Nephron (organoid): ENCODE measurements around the gene ARHGDIA.

Experiments
- H3K27ac Mint-ChIP-seq, 3 experiments: 2 replicates each; pipeline ENCODE4 v1.8.0; 2020; ENCODE audit warnings: mixed read lengths in 3 of 3, mild to moderate bottlenecking in 2 of 3, moderate library complexity in 1 of 3
- H3K27me3 Mint-ChIP-seq: 2 replicates; pipeline ENCODE4 v1.8.0; 2021; ENCODE audit warnings: low read depth, mild to moderate bottlenecking, moderate library complexity, mixed read lengths
- H3K36me3 Mint-ChIP-seq: 2 replicates; pipeline ENCODE4 v1.8.0; 2020; ENCODE audit warnings: low read depth, mixed read lengths
- H3K4me1 Mint-ChIP-seq: 2 replicates; pipeline ENCODE4 v1.8.0; 2020; ENCODE audit warnings: mixed read lengths
- H3K4me3 Mint-ChIP-seq, 3 experiments: 2 replicates each; pipeline ENCODE4 v1.8.0; 2020; ENCODE audit warnings: mild to moderate bottlenecking in 3 of 3, mixed read lengths in 3 of 3, moderate library complexity in 2 of 3
- H3K9me3 Mint-ChIP-seq: 2 replicates; pipeline ENCODE4 v1.8.0; 2020; ENCODE audit warnings: mixed read lengths
- CTCF ChIP-seq, 3 experiments: fragments of 200-600 bp; sonication (generic); IDR thresholded peaks; one replicate each; pipeline ENCODE4 v1.5.0; 2021; ENCODE audit warnings: antibody characterized with exemption in 3 of 3; ENCODE audit not compliant: unreplicated experiment in 3 of 3

ARHGDIA gene

DNA sequence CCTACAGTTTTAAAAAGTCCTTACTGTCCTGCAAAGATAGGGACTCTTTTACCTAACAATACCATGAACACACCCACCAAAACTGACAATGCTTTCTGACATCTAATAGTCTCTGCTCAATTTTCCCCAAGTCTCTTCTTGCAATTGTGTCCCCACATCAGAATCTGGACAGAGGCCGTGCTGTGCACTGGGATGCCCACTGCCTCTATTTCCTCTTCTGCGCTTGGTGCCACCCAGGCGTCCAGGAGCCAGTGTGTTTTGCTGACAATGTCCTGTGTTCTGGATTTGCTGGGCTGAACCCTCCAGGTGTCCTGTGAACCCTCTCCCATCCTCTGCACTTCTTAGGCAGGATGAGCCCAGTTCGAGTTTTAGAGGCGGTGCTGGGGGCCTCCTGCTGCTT is 6.4 kb upstream of the ARHGDIA start:
- no peaks in the 10 kb centered on the region for H3K4me1 Mint-ChIP-seq
- H3K27ac Mint-ChIP-seq = no peak overlapping the region

GRCh38 chr17:81871387-81872230 is 472 bp upstream of the ARHGDIA start:
- Mint-ChIP-seq H3K4me3 (peak overlapping the region; percentile 85 to 91 (median 88)), H3K36me3 (peaks cover 3% of the 10 kb centered on the region), H3K27ac (peak overlapping the region; percentile 88 to 97 (median 95)), H3K4me1 (peaks cover 8% of the 10 kb centered on the region), H3K27me3 (no peaks in the 10 kb centered on the region), H3K9me3 (no peaks in the 10 kb centered on the region)
- peak in 2 of 3 experiments; percentile 16 to 46 for TF ChIP-seq CTCF (IDR thresholded peaks at IDR 0.05; ENCODE audit: unreplicated experiment in 3 of 3)

More for the DNA sequence above, 6.4 kb upstream of the ARHGDIA start:
- peaks cover 34% of the 10 kb centered on the region for H3K36me3 Mint-ChIP-seq
- H3K4me3 Mint-ChIP-seq = no peak overlapping the region
- TF ChIP-seq CTCF (IDR thresholded peaks at IDR 0.05; ENCODE audit: unreplicated experiment in 3 of 3) = no peak
- no peaks in the 10 kb centered on the region for H3K9me3 Mint-ChIP-seq
- no peaks in the 10 kb centered on the region for H3K27me3 Mint-ChIP-seq

DNA sequence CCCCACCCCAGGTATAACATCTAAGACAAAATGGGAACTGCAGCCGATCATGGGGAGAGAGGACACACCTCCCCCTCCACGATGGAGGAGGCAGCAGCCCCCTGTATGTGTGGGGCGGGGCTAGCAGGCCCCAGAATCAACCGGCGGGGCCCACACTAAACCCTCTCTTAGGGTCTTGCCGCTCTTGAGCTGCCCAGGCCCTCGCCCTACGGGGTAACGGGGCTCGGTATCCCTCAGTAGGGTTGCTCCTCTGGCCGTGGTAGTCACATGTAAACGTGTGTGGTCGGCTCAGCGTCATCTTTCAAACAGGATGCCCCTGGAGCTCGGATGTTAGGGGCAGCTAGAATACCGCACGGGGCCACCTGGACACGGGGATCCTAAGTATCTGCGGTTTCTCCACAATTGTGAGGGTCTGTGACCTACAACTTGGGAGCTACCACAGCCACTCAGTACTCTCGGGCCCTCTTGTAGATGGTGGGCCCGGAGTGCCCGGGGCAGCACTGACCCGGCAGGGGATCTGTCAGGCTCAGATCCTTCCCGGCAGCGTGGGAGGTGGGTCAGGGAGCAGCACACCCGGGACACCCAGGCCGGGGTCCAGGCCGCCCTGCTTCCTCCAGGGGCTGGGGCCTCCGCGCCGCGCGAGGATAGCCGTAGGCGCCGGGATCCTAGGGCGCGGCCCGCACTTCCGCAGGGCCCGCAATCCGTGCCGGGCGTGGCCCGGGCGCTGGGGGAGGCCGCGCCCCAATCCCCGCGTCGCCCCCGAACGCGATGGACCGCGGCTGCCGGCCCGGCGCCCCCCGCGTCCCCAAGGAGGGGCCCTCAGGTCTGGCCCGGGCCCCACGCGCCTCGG is 781 bp downstream of the ARHGDIA start:
- H3K4me3 Mint-ChIP-seq = peak overlapping the region; percentile 82 to 93 (median 91)
- no peaks in the 10 kb centered on the region for H3K9me3 Mint-ChIP-seq
- H3K27me3 Mint-ChIP-seq = no peaks in the 10 kb centered on the region
- H3K36me3 Mint-ChIP-seq = peaks cover 3% of the 10 kb centered on the region
- H3K27ac Mint-ChIP-seq = peak overlapping the region; percentile 87 to 94 (median 92)
- no peak for TF ChIP-seq CTCF (IDR thresholded peaks at IDR 0.05; ENCODE audit: unreplicated experiment in 3 of 3)
- peaks cover 11% of the 10 kb centered on the region for H3K4me1 Mint-ChIP-seq

DNA sequence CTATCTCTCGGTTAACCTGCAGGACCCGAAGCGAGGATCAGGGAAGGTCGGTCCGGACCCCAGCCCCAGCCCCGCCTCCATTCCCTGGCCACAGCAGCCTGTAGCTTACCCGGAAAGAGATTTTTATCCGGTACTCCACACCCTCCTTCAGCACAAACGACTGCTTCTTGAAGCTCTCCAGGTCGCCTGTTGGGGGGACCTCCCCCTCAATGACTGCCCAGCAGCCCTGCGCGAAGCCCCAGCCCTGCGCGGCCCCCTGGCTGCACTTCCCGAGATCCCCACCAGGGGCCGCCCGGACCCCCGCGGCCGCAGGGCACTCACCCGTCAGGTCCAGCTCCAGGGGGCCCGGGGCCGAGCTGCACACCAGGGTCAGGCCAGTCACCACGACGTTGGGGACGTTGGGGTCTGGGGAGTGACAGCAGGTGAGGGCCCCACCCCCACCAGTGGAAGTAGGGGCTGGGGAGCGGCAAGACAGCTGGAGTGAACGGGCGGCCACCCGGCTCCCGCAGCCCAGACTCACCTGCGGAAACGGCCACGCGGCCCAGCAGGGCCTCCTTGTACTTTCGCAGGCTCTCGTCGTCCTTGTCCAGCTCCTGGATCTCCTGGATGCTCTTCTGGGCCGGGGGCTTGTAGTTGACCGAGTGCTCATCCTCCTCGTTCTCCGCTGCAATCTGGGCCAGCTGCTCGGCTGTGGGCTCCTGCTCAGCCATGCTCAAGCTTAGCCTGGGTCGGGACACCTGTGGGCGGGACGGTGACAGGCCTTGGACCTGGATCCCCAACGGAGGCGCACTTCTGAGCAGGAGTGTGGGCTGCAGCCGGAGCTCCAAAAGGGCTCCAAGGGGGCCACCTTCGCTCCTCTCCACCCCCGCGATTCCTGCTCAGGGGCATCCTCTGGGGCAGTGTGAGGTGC is 1.7 kb downstream of the ARHGDIA start:
- TF ChIP-seq CTCF (IDR thresholded peaks at IDR 0.05; ENCODE audit: unreplicated experiment in 3 of 3) = peak; percentile 98 to 99 (median 98)
- Mint-ChIP-seq H3K27me3 (no peaks in the 10 kb centered on the region), H3K27ac (peak overlapping the region; percentile 87 to 94 (median 92)), H3K4me1 (peaks cover 11% of the 10 kb centered on the region), H3K36me3 (peaks cover 3% of the 10 kb centered on the region), H3K4me3 (peak overlapping the region; percentile 82 to 93 (median 91)), H3K9me3 (no peaks in the 10 kb centered on the region)

- H3K36me3 Mint-ChIP-seq = peaks cover 3% of the 10 kb centered on the region
- no peaks in the 10 kb centered on the region for H3K9me3 Mint-ChIP-seq
- H3K27me3 Mint-ChIP-seq = no peaks in the 10 kb centered on the region
- no peak for TF ChIP-seq CTCF (IDR thresholded peaks at IDR 0.05; ENCODE audit: unreplicated experiment in 3 of 3)
- peak overlapping the region; percentile 14 to 93 (median 82) for H3K4me3 Mint-ChIP-seq
- H3K4me1 Mint-ChIP-seq = peaks cover 12% of the 10 kb centered on the region
- peak overlapping the region in 2 of 3 experiments; percentile 59 to 74 for H3K27ac Mint-ChIP-seq
Observed at GRCh38 chr17:81868674-81869220, 2.4 kb downstream of the ARHGDIA start.
